Endodermal cell (in vitro differentiated cells): ENCODE measurements around the gene PALMD. TPM values are rescaled to one million over a fixed set of nuclear protein-coding genes. Genes with fewer than 3 reads are reported as not detected.
A peak's percentile ranks its signal among the peaks of the same experiment; 100 is the strongest.

Source experiments
- DNase-seq: peaks from one replicate; pipeline ENCODE4 v3.0.0-alpha.2; 2017
- H3K27ac ChIP-seq: 2 replicates; pipeline ENCODE4 v1.5.1; 2013; ENCODE audit warnings: mild to moderate bottlenecking, low read depth, low read length, moderate library complexity
- H3K27me3 ChIP-seq: 2 replicates; pipeline ENCODE4 v1.6.1; 2013; ENCODE audit warnings: mild to moderate bottlenecking, low read length, moderate library complexity; ENCODE audit not compliant: insufficient read depth, control insufficient read depth, poor library complexity, severe bottlenecking
- H3K36me3 ChIP-seq: 2 replicates; pipeline ENCODE4 v1.7.0; 2013; ENCODE audit warnings: mild to moderate bottlenecking, low read length, moderate library complexity; ENCODE audit not compliant: control insufficient read depth, insufficient read depth
- H3K4me1 ChIP-seq: one replicate; pipeline ENCODE4 v1.7.0; 2013; ENCODE audit warnings: low read length; ENCODE audit not compliant: control insufficient read depth, insufficient read depth
- H3K4me3 ChIP-seq: 2 replicates; pipeline ENCODE4 v1.5.1; 2013; ENCODE audit warnings: mild to moderate bottlenecking, low read length, moderate library complexity
- H3K9ac ChIP-seq: 2 replicates; pipeline ENCODE4 v1.6.1; 2013; ENCODE audit warnings: mild to moderate bottlenecking, low read length, moderate library complexity; ENCODE audit not compliant: poor library complexity, severe bottlenecking; ENCODE audit errors: extremely low read depth
- H3K9me3 ChIP-seq: 2 replicates; pipeline ENCODE4 v1.6.1; 2013; ENCODE audit warnings: mild to moderate bottlenecking, low read length, moderate library complexity; ENCODE audit not compliant: control insufficient read depth
- H3K27ac Mint-ChIP-seq: 2 replicates; pipeline ENCODE4 v1.8.0; 2020; ENCODE audit warnings: mixed read lengths
- H3K27me3 Mint-ChIP-seq: 2 replicates; pipeline ENCODE4 v1.8.0; 2021; ENCODE audit warnings: mild to moderate bottlenecking, mixed read lengths; ENCODE audit not compliant: insufficient read depth
- H3K36me3 Mint-ChIP-seq: 2 replicates; pipeline ENCODE4 v1.8.0; 2020; ENCODE audit warnings: low read depth, mixed read lengths
- H3K4me1 Mint-ChIP-seq: 2 replicates; pipeline ENCODE4 v1.8.0; 2020; ENCODE audit warnings: mixed read lengths
- H3K4me3 Mint-ChIP-seq: 2 replicates; pipeline ENCODE4 v1.8.0; 2020; ENCODE audit warnings: mild to moderate bottlenecking, moderate library complexity, mixed read lengths
- H3K9me3 Mint-ChIP-seq: 2 replicates; pipeline ENCODE4 v1.8.0; 2020; ENCODE audit warnings: mild to moderate bottlenecking, mixed read lengths
- WGBS, 2 experiments: methylation state at CpG; one replicate each; pipeline versions ENCODE4 v1.1.5 to v1.1.7; 2013; ENCODE audit warnings: missing lambda C conversion rate in 2 of 2, mixed read lengths in 1 of 2; ENCODE audit not compliant: insufficient coverage in 1 of 2, insufficient read length in 1 of 2; 5-methylcytosine and 5-hydroxymethylcytosine counted together
- total RNA-seq, 2 donors: library from RNA; stranded (reverse); fragmentation: NEBNext Ultra II Directional in 1 of 2; extraction: Animal tissue kit (Norgen Biotek cat#: 25700) in 1 of 2; gene quantifications; 2 replicates in 1 of 2; 3 replicates in 1 of 2; pipeline ENCODE4 v1.2.1, GENCODE V29; 2021
- TF ChIP-seq, protein P1 (sequence below): fragments of 200-600 bp; sonication (generic); conservative IDR thresholded peaks from 2 replicates; pipeline ENCODE4 v1.5.0; 2021; ENCODE audit warnings: antibody characterized with exemption, mild to moderate bottlenecking

Gene PALMD
- total RNA-seq, 2 donors from 2014 or later, result 0.24 to 0.26 TPM

DNA sequence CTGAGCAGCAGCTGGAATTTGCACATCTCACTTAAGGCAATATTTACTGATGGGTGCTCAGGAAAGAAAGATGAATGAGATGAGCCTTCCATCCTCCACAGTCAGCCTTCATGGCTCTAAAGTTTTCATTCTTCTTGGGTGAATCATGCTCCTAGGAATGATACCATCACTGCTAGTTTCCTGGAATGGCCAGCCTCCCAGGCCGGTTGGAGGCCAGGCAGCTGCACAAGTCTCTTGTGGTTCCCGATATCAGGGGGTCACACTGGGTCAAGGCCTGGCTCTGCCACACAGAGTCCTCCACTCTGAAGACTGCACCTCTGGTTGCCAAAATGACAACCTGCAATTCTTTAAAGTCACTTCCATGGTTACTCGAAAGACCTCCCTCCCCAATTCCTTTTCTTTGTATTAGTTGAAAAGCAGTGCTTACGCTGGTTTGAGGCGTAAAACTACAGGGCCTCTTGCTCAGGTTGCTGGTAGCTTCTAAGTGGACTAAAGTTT, 46.2 kb upstream of the PALMD start:
- Histone ChIP-seq H3K9me3 (no peaks in the 10 kb centered on the region), H3K9ac (no peak overlapping the region), H3K27ac (peak overlapping the region; percentile 92), H3K27me3 (no peaks in the 10 kb centered on the region), H3K4me1 (no peaks in the 10 kb centered on the region), H3K4me3 (no peak overlapping the region), H3K36me3 (no peaks in the 10 kb centered on the region)
- H3K9me3 Mint-ChIP-seq, result no peaks in the 10 kb centered on the region
- no peak overlapping the region for H3K27ac Mint-ChIP-seq
- TF ChIP-seq, protein P1, sequence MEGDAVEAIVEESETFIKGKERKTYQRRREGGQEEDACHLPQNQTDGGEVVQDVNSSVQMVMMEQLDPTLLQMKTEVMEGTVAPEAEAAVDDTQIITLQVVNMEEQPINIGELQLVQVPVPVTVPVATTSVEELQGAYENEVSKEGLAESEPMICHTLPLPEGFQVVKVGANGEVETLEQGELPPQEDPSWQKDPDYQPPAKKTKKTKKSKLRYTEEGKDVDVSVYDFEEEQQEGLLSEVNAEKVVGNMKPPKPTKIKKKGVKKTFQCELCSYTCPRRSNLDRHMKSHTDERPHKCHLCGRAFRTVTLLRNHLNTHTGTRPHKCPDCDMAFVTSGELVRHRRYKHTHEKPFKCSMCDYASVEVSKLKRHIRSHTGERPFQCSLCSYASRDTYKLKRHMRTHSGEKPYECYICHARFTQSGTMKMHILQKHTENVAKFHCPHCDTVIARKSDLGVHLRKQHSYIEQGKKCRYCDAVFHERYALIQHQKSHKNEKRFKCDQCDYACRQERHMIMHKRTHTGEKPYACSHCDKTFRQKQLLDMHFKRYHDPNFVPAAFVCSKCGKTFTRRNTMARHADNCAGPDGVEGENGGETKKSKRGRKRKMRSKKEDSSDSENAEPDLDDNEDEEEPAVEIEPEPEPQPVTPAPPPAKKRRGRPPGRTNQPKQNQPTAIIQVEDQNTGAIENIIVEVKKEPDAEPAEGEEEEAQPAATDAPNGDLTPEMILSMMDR, result no peak
- no peaks in the 10 kb centered on the region for H3K27me3 Mint-ChIP-seq
- no peak overlapping the region for H3K4me3 Mint-ChIP-seq
- no peaks in the 10 kb centered on the region for H3K36me3 Mint-ChIP-seq
- WGBS, 2 experiments, result 88 to 90% methylated on average over 3 to 5 of the region's 5 CpGs
- H3K4me1 Mint-ChIP-seq, result peaks cover 6% of the 10 kb centered on the region
- DNase-seq, result peak; percentile 41

GRCh38 chr1:99600782-99601181, 45.1 kb upstream of the PALMD start:
- TF ChIP-seq, protein P1, result no peak
- Histone ChIP-seq H3K27me3 (no peaks in the 10 kb centered on the region), H3K36me3 (no peaks in the 10 kb centered on the region), H3K4me1 (no peaks in the 10 kb centered on the region), H3K27ac (peak overlapping the region; percentile 92), H3K9me3 (peaks cover 5% of the 10 kb centered on the region), H3K9ac (no peak overlapping the region), H3K4me3 (no peak overlapping the region)
- DNase-seq, result no peak
- peaks cover 6% of the 10 kb centered on the region for H3K4me1 Mint-ChIP-seq
- no peak overlapping the region for H3K27ac Mint-ChIP-seq
- no peaks in the 10 kb centered on the region for H3K27me3 Mint-ChIP-seq
- WGBS, 2 experiments, result 33 to 92% methylated on average over 2 to 3 of the region's 3 CpGs
- H3K36me3 Mint-ChIP-seq, result no peaks in the 10 kb centered on the region
- H3K9me3 Mint-ChIP-seq, result peaks cover 3% of the 10 kb centered on the region
- H3K4me3 Mint-ChIP-seq, result no peak overlapping the region

DNA sequence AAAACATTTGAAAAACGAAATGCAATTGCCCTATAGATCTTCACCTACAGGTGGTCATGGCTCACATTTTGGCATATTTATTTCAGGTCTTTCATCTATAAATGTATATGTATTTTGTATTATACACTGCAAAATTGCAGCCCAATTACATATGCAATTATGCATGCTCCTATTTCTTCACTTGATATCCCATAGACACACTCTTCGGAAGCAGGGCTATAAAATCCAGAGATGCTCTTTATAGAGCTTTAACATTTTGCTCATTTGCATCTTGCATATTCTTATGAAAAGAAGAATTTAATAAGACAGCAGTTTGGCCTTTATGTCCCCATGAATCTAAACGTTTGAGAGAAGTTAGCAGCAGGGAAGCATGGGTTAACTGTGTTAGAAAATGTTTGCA, 44.7 kb upstream of the PALMD start:
- peaks cover 3% of the 10 kb centered on the region for H3K9me3 Mint-ChIP-seq
- no peaks in the 10 kb centered on the region for H3K36me3 ChIP-seq

More for the DNA sequence above, 44.7 kb upstream of the PALMD start:
- Histone ChIP-seq H3K4me3 (no peak overlapping the region), H3K27me3 (no peaks in the 10 kb centered on the region), H3K9ac (no peak overlapping the region), H3K9me3 (peaks cover 5% of the 10 kb centered on the region), H3K27ac (peak overlapping the region; percentile 92), H3K4me1 (no peaks in the 10 kb centered on the region)
- H3K4me1 Mint-ChIP-seq, result peaks cover 6% of the 10 kb centered on the region
- H3K36me3 Mint-ChIP-seq, result no peaks in the 10 kb centered on the region
- 76 to 92% methylated on average over 2 to 3 of the region's 3 CpGs for WGBS, 2 experiments
- DNase-seq, result no peak
- no peaks in the 10 kb centered on the region for H3K27me3 Mint-ChIP-seq
- no peak overlapping the region for H3K4me3 Mint-ChIP-seq
- H3K27ac Mint-ChIP-seq, result no peak overlapping the region
- TF ChIP-seq, protein P1, result no peak
